Measurements from ENCODE around the gene KCNQ1OT1.

The KCNQ1OT1 gene

GRCh38 chr11:2726964-2727363 lies 27.2 kb upstream of the KCNQ1OT1 start:
- DNase-seq (ENCODE audit: low spot score), result no peak
- TF ChIP-seq CTCF (IDR thresholded peaks at IDR 0.05; ENCODE audit: borderline replicate concordance, control extremely low read depth, extremely low read depth, insufficient read depth, missing control alignments), result no peak
- in situ Hi-C loops (cut with MboI; ENCODE audit: low sequenced_read_pairs, unreplicated experiment), result loop anchor here (25.0 kb wide), 1 partner anchor 90 kb away; no protein-coding TSS in a partner anchor

DNA sequence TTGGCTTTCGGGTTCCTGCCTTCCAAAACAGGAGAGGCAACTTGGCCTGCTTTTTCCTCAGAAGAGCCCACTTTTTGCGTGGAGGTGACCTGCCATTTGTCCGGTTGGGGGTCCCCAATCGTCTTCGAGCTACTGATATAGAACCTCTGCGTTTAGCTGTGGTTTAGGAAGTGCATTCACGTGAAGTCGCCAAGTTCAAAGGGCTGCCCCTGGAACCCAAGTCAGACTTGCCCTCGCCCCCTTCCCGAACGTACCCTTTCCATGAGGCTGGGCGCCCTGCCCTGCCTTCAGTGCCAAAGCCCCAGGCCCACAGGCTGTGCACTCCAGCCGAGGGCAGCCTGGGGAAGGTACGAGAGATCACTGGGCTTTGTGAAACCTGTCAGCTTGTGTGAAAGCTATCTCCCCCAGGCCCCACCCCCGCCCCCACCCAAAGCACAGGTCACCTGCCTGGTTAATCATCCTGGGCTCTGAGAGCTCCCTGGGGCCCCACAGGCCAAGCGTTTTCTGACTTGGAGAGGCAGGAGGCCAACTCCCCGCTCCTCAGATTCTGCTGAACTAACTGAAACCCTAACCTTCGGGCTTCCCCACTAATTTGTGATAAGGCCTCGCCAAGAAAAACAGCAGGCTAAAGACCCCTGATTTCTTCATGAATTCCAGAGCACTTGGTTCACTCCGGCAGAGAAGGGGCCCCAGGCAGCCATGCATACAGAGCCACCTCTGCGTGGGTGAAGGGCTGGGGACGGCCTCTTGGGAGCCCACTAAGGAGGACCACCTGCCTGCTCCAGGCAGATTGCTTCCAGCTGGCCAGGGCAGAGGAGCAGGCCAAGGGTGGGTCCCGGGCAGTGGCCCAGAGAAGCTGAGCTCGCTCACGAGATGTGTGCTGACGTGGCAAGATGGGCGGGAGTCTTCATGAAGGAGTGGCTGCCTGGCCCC lies 25.8 kb upstream of the KCNQ1OT1 start:
- no peak for TF ChIP-seq CTCF (IDR thresholded peaks at IDR 0.05; ENCODE audit: borderline replicate concordance, control extremely low read depth, extremely low read depth, insufficient read depth, missing control alignments)
- DNase-seq (ENCODE audit: low spot score), result no peak
- in situ Hi-C loops (cut with MboI; ENCODE audit: low sequenced_read_pairs, unreplicated experiment), result loop anchor here (25.0 kb wide), 1 partner anchor 88 kb away; no protein-coding TSS in a partner anchor

DNA sequence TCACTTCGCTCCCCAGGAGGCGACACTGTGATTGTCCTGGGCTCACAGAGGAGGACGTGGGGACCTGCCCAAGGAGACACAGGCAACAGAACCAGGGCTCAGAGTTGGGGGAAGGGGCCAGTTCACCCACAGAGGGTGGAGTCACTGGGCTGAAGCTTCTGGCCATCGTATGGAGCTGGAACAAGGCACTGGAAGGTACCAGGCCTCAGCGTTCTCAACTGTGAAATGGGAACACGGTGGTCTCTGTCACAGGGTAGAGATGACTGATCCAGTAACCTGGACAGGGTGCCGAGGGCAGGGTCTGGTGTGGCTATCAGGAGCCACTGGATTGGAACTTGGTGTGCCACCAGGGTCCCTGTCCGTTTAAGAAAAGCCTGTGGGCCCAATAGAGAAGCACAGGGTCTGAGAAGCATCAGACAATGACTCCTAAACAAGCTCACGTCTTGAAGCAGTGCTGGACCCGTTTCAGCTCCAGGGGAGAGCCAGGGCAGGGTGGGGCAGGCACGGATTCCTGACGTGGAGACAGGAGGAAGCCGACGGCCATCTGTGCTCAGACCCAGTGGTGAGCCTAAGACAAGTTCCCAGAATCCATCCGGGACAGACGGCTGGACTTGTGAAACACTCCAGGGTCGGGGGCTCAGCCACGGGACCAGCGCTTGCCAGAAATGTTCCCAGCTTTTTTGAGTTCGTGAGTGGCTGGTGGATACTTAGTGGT lies 25.0 kb upstream of the KCNQ1OT1 start:
- TF ChIP-seq CTCF (IDR thresholded peaks at IDR 0.05; ENCODE audit: borderline replicate concordance, control extremely low read depth, extremely low read depth, insufficient read depth, missing control alignments), result no peak
- no peak for DNase-seq (ENCODE audit: low spot score)
- in situ Hi-C loops (cut with MboI; ENCODE audit: low sequenced_read_pairs, unreplicated experiment), result loop anchor here (25.0 kb wide), 1 partner anchor 88 kb away; no protein-coding TSS in a partner anchor

DNA sequence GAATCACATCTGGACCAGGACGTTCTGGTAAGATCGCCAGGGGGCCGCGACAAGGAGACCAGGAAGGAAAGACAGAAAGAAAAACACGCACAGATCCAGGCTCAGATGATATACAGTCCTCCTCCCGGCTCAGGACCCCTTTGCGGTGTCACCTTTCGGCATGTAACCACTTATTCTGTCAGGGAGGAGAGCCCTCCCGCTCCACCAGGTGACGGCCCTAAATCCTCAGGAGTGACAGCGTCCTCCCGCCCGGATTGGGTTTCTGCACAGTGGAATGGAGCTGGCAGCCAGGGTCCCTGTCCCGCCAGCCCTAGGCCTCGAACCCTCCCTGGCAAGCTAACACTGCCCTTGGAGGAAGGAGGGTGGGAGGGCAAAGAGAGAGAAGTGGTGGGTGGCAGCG lies 24.3 kb upstream of the KCNQ1OT1 start:
- no peak for TF ChIP-seq CTCF (IDR thresholded peaks at IDR 0.05; ENCODE audit: borderline replicate concordance, control extremely low read depth, extremely low read depth, insufficient read depth, missing control alignments)
- in situ Hi-C loops (cut with MboI; ENCODE audit: low sequenced_read_pairs, unreplicated experiment), result no loop called here
- no peak for DNase-seq (ENCODE audit: low spot score)

GRCh38 chr11:2722955-2723354 lies 23.2 kb upstream of the KCNQ1OT1 start:
- TF ChIP-seq CTCF (IDR thresholded peaks at IDR 0.05; ENCODE audit: borderline replicate concordance, control extremely low read depth, extremely low read depth, insufficient read depth, missing control alignments), result no peak
- in situ Hi-C loops (cut with MboI; ENCODE audit: low sequenced_read_pairs, unreplicated experiment), result no loop called here
- no peak for DNase-seq (ENCODE audit: low spot score)

DNA sequence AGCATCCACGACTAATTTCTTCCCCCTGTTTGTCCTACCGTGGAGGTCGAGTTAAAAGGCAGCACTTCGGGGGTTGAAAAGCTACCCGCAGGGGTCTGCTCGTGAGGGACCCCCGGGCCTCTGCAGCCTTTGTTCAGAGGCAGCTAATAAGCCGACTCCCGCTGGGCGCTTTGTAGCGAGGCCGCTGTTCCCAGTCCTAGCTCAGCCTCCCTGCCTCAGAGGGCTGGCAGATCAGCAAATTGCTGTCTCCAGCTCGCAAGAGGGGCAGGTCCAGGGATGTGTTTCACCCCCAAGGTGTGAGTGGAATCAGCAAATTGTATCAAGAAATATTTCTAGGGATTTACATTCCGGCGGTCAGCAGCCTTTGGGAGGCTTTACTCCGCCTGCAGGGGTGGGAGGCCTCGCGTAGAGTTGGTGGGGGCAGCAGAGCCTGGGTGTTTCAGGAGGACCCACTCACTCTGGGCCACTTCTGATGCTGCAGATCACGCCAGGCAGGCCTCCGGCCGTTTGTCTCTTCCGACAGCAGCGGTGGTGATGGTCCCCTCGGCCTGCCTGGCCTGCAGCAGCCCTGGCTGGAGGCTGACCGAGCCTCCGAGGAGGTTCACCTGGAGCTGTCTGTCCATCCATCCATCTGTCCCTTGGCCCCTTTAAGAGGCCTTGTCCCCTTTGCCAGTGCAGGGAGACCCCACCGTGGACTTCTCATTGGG lies 21.6 kb upstream of the KCNQ1OT1 start:
- in situ Hi-C loops (cut with MboI; ENCODE audit: low sequenced_read_pairs, unreplicated experiment), result no loop called here
- no peak for DNase-seq (ENCODE audit: low spot score)
- no peak for TF ChIP-seq CTCF (IDR thresholded peaks at IDR 0.05; ENCODE audit: borderline replicate concordance, control extremely low read depth, extremely low read depth, insufficient read depth, missing control alignments)

Data from GM13976 (cell line).